ENCODE measurements around the gene PARP3. TPM values are rescaled to one million over a fixed set of nuclear protein-coding genes. Genes with fewer than 3 reads are reported as not detected.

The PARP3 gene
- total and polyA plus RNA-seq, 9 of the 15 experiments (the other 6 are each of a cell fraction or from before 2014, with no cell fraction given) = 0.46 to 6.6 (median 4.5) TPM

- intact Hi-C loops (cut with micrococcal nuclease) (loop anchor here (1.0 to 5.0 kb wide), 5 partner anchors 31 to 199 kb away; partner anchors contain the start of genes ABHD14B, DUSP7 and RPL29), in situ Hi-C loops (cut with MboI) (no loop called here)
- Histone ChIP-seq H3K27me3 (ENCODE audit: control insufficient read depth in 2 of 2, insufficient read depth in 2 of 2, low read length in 2 of 2) (no peaks in the 10 kb centered on the region), H3K36me3 (ENCODE audit: control insufficient read depth, insufficient read depth, low read length) (peaks cover 27% of the 10 kb centered on the region; the same call in 2 of the 3 replicates), H3K9me3 (replicated peaks; ENCODE audit: control insufficient read depth, insufficient read depth, low read depth, low read length) (no peaks in the 10 kb centered on the region), H3K4me3 (peak overlapping the region; percentile 39), H3K4me1 (replicated peaks in 1 of 2; ENCODE audit: control insufficient read depth in 2 of 2, insufficient read depth in 2 of 2, low read length in 2 of 2) (peaks cover 19 to 31% of the 10 kb centered on the region in 2 experiments; a peak in 4 of 5 replicates), H3K4me2 (ENCODE audit: insufficient read depth, low read length) (peak overlapping the region; percentile 87), H3K9ac (ENCODE audit: insufficient read depth in 1 of 2, low read depth in 2 of 2, low read length in 2 of 2) (peak overlapping the region; percentile 86 to 92), H2AFZ (ENCODE audit: low read depth, low read length) (peak overlapping the region; percentile 87), H4K20me1 (replicated peaks; ENCODE audit: control insufficient read depth, insufficient read depth, low read length) (no peaks in the 10 kb centered on the region), H3K79me2 (ENCODE audit: control insufficient read depth, insufficient read depth, low read length) (peaks cover 35% of the 10 kb centered on the region), H3K9me1 (ENCODE audit: control insufficient read depth, insufficient read depth, low read length) (peaks cover 5% of the 10 kb centered on the region), H3K27ac (ENCODE audit: extremely low read depth, low read depth, low read length) (peak overlapping the region; percentile 88)
- FAIRE-seq = peak; percentile 23
- CTCF ChIA-PET (ENCODE audit: low intra/inter-chr PET ratio) = interaction anchor here (0.6 kb wide), 1 partner anchor 200 kb away, joined by 3 read pairs; no protein-coding TSS in a partner anchor
- DNase-seq (ENCODE audit: extremely low read depth in 1 of 4, low spot score in 3 of 4) = peak; percentile 37 to 71 (median 54)
- peak; percentile 8 for ATAC-seq
- POLR2A ChIA-PET = interaction anchor here (0.7 to 1.3 kb wide), 5 partner anchors 9 to 44 kb away, joined by 3 to 6 read pairs (median 3); no protein-coding TSS in a partner anchor
- WGBS (ENCODE audit: insufficient coverage, low coverage, missing lambda C conversion rate) = 32% methylated on average over 15 of the region's 17 CpGs
- no TSS peak for BruUV-seq (replicated peaks)
- TF ChIP-seq ATF6 (CRISPR knock-in tag; IDR thresholded peaks at IDR 0.05) = no peak; the same call in 1 of the 2 replicates
- TF ChIP-seq, protein P1, sequence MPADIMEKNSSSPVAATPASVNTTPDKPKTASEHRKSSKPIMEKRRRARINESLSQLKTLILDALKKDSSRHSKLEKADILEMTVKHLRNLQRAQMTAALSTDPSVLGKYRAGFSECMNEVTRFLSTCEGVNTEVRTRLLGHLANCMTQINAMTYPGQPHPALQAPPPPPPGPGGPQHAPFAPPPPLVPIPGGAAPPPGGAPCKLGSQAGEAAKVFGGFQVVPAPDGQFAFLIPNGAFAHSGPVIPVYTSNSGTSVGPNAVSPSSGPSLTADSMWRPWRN (IDR thresholded peaks at IDR 0.05; ENCODE audit: low read depth) = no peak
- TF ChIP-seq, protein P2, sequence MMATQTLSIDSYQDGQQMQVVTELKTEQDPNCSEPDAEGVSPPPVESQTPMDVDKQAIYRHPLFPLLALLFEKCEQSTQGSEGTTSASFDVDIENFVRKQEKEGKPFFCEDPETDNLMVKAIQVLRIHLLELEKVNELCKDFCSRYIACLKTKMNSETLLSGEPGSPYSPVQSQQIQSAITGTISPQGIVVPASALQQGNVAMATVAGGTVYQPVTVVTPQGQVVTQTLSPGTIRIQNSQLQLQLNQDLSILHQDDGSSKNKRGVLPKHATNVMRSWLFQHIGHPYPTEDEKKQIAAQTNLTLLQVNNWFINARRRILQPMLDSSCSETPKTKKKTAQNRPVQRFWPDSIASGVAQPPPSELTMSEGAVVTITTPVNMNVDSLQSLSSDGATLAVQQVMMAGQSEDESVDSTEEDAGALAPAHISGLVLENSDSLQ (IDR thresholded peaks at IDR 0.05) = peak; percentile 22; the same call in 1 of the 2 replicates
- TF ChIP-seq NELFE (IDR thresholded peaks at IDR 0.05; ENCODE audit: insufficient read depth, insufficient read length) = no peak
- TF ChIP-seq RUNX1 (IDR thresholded peaks at IDR 0.05; ENCODE audit: low read depth) = no peak
- TF ChIP-seq, protein P3, sequence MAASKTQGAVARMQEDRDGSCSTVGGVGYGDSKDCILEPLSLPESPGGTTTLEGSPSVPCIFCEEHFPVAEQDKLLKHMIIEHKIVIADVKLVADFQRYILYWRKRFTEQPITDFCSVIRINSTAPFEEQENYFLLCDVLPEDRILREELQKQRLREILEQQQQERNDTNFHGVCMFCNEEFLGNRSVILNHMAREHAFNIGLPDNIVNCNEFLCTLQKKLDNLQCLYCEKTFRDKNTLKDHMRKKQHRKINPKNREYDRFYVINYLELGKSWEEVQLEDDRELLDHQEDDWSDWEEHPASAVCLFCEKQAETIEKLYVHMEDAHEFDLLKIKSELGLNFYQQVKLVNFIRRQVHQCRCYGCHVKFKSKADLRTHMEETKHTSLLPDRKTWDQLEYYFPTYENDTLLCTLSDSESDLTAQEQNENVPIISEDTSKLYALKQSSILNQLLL (CRISPR knock-in tag; IDR thresholded peaks at IDR 0.05; ENCODE audit: borderline replicate concordance) = no peak
- TF ChIP-seq ZNF316 (IDR thresholded peaks at IDR 0.05) = no peak
- no peak for TF ChIP-seq DDX20 (tag; IDR thresholded peaks at IDR 0.05; ENCODE audit: low read depth)
- TF ChIP-seq SMAD4 (CRISPR knock-in tag; conservative IDR thresholded peaks at IDR 0.05) = no peak
- no peak for TF ChIP-seq RBM15 (IDR thresholded peaks at IDR 0.05; ENCODE audit: insufficient read depth, low read length)
- TF ChIP-seq BCOR (IDR thresholded peaks at IDR 0.05) = no peak
- no peak for TF ChIP-seq NR2C2 (CRISPR knock-in tag; IDR thresholded peaks at IDR 0.05)
- TF ChIP-seq NR2C2 (tag; IDR thresholded peaks at IDR 0.05) = peak; percentile 30
- TF ChIP-seq ZNF232 (CRISPR knock-in tag; IDR thresholded peaks at IDR 0.05) = no peak
- TF ChIP-seq ZNF444 (CRISPR knock-in tag; IDR thresholded peaks at IDR 0.05) = no peak
- TF ChIP-seq KDM5B (IDR thresholded peaks at IDR 0.05; ENCODE audit: insufficient replicate concordance, low read depth, low read length) = peak; percentile 17
Observed at GRCh38 chr3:51942603-51943450, 664 bp downstream of the PARP3 start.
